Measurements from ENCODE around the gene KIFBP. TPM values are rescaled to one million over a fixed set of nuclear protein-coding genes. Genes with fewer than 3 reads are reported as not detected.

The KIFBP gene
- total and polyA plus RNA-seq, 2 experiments from 2014 or later, result 54.0 to 56.5 TPM

- H3K27me3 ChIP-seq (replicated peaks; ENCODE audit: insufficient read depth), result no peaks in the 10 kb centered on the region
- H3K4me3 ChIP-seq, result no peak overlapping the region
- H3F3A ChIP-seq (ENCODE audit: insufficient read depth), result no peaks in the 10 kb centered on the region
- H3K9ac ChIP-seq, result no peak overlapping the region
- H4K20me1 ChIP-seq (ENCODE audit: insufficient read depth), result no peaks in the 10 kb centered on the region
- peaks cover 34% of the 10 kb centered on the region; the same call in 1 of the 2 replicates for H3K36me3 ChIP-seq (ENCODE audit: low read depth)
- no peaks in the 10 kb centered on the region for H3K9me2 ChIP-seq (ENCODE audit: insufficient read depth)
- no peak overlapping the region for H2AFZ ChIP-seq
- H3K4me1 ChIP-seq (ENCODE audit: insufficient read depth), result peaks cover 6% of the 10 kb centered on the region; the same call in 1 of the 2 replicates
- no peak for TF ChIP-seq EZH2 (IDR thresholded peaks at IDR 0.05; ENCODE audit: insufficient read depth, poor library complexity, severe bottlenecking)
- no peak for TF ChIP-seq EZH2phosphoT487 (IDR thresholded peaks at IDR 0.05; ENCODE audit: insufficient read depth, low read depth)
- no peak overlapping the region for H3K27ac ChIP-seq
- in situ Hi-C loops (cut with MboI), result no loop called here
- 79 to 91% methylated on average over 3 of the region's 3 CpGs for WGBS, 2 experiments (ENCODE audit: low coverage in 1 of 2, low lambda C conversion rate in 2 of 2, missing lambda C conversion rate in 2 of 2)
- no peak overlapping the region for H3K4me2 ChIP-seq (ENCODE audit: unreplicated experiment)
- no peak for DNase-seq
- no peaks in the 10 kb centered on the region for H3K79me2 ChIP-seq (ENCODE audit: insufficient read depth)
- no peaks in the 10 kb centered on the region for H3K9me3 ChIP-seq (ENCODE audit: low read depth)
Observed at GRCh38 chr10:69018613-69019012, 30.0 kb downstream of the KIFBP start.

- no peak overlapping the region for H2AFZ ChIP-seq
- in situ Hi-C loops (cut with MboI), result no loop called here
Observed at GRCh38 chr10:69022611-69023010, 34.0 kb downstream of the KIFBP start.

GRCh38 chr10:69025370-69025896 lies 36.8 kb downstream of the KIFBP start:
- H3K9ac ChIP-seq, result no peak overlapping the region
- WGBS, 2 experiments (ENCODE audit: low coverage in 1 of 2, low lambda C conversion rate in 2 of 2, missing lambda C conversion rate in 2 of 2), result 70 to 71% methylated on average over 4 of the region's 4 CpGs
- H4K20me1 ChIP-seq (ENCODE audit: insufficient read depth), result no peaks in the 10 kb centered on the region
- H2AFZ ChIP-seq, result no peak overlapping the region
- no peaks in the 10 kb centered on the region for H3K36me3 ChIP-seq (ENCODE audit: low read depth)
- peaks cover 7% of the 10 kb centered on the region; the same call in 1 of the 2 replicates for H3K4me1 ChIP-seq (ENCODE audit: insufficient read depth)
- no peaks in the 10 kb centered on the region for H3F3A ChIP-seq (ENCODE audit: insufficient read depth)
- H3K9me3 ChIP-seq (ENCODE audit: low read depth), result no peaks in the 10 kb centered on the region
- no peak overlapping the region for H3K4me2 ChIP-seq (ENCODE audit: unreplicated experiment)
- H3K4me3 ChIP-seq, result no peak overlapping the region
- in situ Hi-C loops (cut with MboI), result no loop called here
- DNase-seq, result no peak
- no peaks in the 10 kb centered on the region for H3K79me2 ChIP-seq (ENCODE audit: insufficient read depth)
- TF ChIP-seq EZH2phosphoT487 (IDR thresholded peaks at IDR 0.05; ENCODE audit: insufficient read depth, low read depth) (no peak), EZH2 (IDR thresholded peaks at IDR 0.05; ENCODE audit: insufficient read depth, poor library complexity, severe bottlenecking) (no peak)
- H3K27ac ChIP-seq, result no peak overlapping the region
- no peaks in the 10 kb centered on the region for H3K9me2 ChIP-seq (ENCODE audit: insufficient read depth)
- H3K27me3 ChIP-seq (replicated peaks; ENCODE audit: insufficient read depth), result no peaks in the 10 kb centered on the region

More at GRCh38 chr10:69022611-69023010, 34.0 kb downstream of the KIFBP start:
- DNase-seq, result no peak
- H3K27ac ChIP-seq, result no peak overlapping the region
- no peak overlapping the region for H3K4me3 ChIP-seq
- H3K27me3 ChIP-seq (replicated peaks; ENCODE audit: insufficient read depth), result no peaks in the 10 kb centered on the region
- no peak overlapping the region for H3K9ac ChIP-seq
- H3K79me2 ChIP-seq (ENCODE audit: insufficient read depth), result no peaks in the 10 kb centered on the region
- 0 out of 2 replicates have a peak, but pooled peaks cover 5% of the 10 kb centered on the region for H3K36me3 ChIP-seq (ENCODE audit: low read depth)
- H3K4me2 ChIP-seq (ENCODE audit: unreplicated experiment), result no peak overlapping the region
- H3K9me2 ChIP-seq (ENCODE audit: insufficient read depth), result no peaks in the 10 kb centered on the region
- no peaks in the 10 kb centered on the region for H3K9me3 ChIP-seq (ENCODE audit: low read depth)
- H3K4me1 ChIP-seq (ENCODE audit: insufficient read depth), result no peaks in the 10 kb centered on the region
- no peak for TF ChIP-seq EZH2 (IDR thresholded peaks at IDR 0.05; ENCODE audit: insufficient read depth, poor library complexity, severe bottlenecking)
- no peak for TF ChIP-seq EZH2phosphoT487 (IDR thresholded peaks at IDR 0.05; ENCODE audit: insufficient read depth, low read depth)
- WGBS, 2 experiments (ENCODE audit: low coverage in 1 of 2, low lambda C conversion rate in 2 of 2, missing lambda C conversion rate in 2 of 2), result 96 to 97% methylated on average over 19 of the region's 19 CpGs
- H3F3A ChIP-seq (ENCODE audit: insufficient read depth), result no peaks in the 10 kb centered on the region
- no peaks in the 10 kb centered on the region for H4K20me1 ChIP-seq (ENCODE audit: insufficient read depth)

- Histone ChIP-seq H3K27ac (no peak overlapping the region), H3K27me3 (replicated peaks; ENCODE audit: insufficient read depth) (no peaks in the 10 kb centered on the region), H3K9me2 (ENCODE audit: insufficient read depth) (no peaks in the 10 kb centered on the region), H3K9me3 (ENCODE audit: low read depth) (no peaks in the 10 kb centered on the region), H3K4me3 (no peak overlapping the region), H3F3A (ENCODE audit: insufficient read depth) (no peaks in the 10 kb centered on the region), H3K9ac (no peak overlapping the region), H2AFZ (no peak overlapping the region), H3K4me2 (ENCODE audit: unreplicated experiment) (no peak overlapping the region), H3K4me1 (ENCODE audit: insufficient read depth) (peaks cover 7% of the 10 kb centered on the region; the same call in 1 of the 2 replicates), H3K79me2 (ENCODE audit: insufficient read depth) (no peaks in the 10 kb centered on the region), H4K20me1 (ENCODE audit: insufficient read depth) (no peaks in the 10 kb centered on the region), H3K36me3 (ENCODE audit: low read depth) (no peaks in the 10 kb centered on the region)
- TF ChIP-seq EZH2 (IDR thresholded peaks at IDR 0.05; ENCODE audit: insufficient read depth, poor library complexity, severe bottlenecking) (no peak), EZH2phosphoT487 (IDR thresholded peaks at IDR 0.05; ENCODE audit: insufficient read depth, low read depth) (no peak)
- no peak for DNase-seq
- WGBS, 2 experiments (ENCODE audit: low coverage in 1 of 2, low lambda C conversion rate in 2 of 2, missing lambda C conversion rate in 2 of 2), result 53 to 74% methylated on average over 4 of the region's 4 CpGs
- in situ Hi-C loops (cut with MboI), result no loop called here
Observed at GRCh38 chr10:69033256-69033655, 44.7 kb downstream of the KIFBP start.

Data from GM23248 (cell line).